ENCODE results near the gene RBM17.

GRCh38 chr10:6112893-6113292 is 24.1 kb downstream of the RBM17 start:
- TF ChIP-seq CTCF (IDR thresholded peaks at IDR 0.05; ENCODE audit: borderline replicate concordance, extremely low read depth, low read length, poor library complexity, severe bottlenecking) (no peak), EZH2 (IDR thresholded peaks at IDR 0.05; ENCODE audit: borderline replicate concordance, low read depth, low read length, severe bottlenecking) (no peak)

Data from DND-41 (cell line).